Measurements from ENCODE around the gene MRM2.

- TF ChIP-seq CTCF (IDR thresholded peaks at IDR 0.05): no peak
- TF ChIP-seq POLR2A (IDR thresholded peaks at IDR 0.05): no peak
- TF ChIP-seq POLR2AphosphoS5 (IDR thresholded peaks at IDR 0.05): no peak
Observed at GRCh38 chr7:2264158-2264557, 22.2 kb upstream of the MRM2 start.

Data from upper lobe of left lung (tissue), 4 donors.